Cortex of kidney (tissue), 1 donor: Measurements from ENCODE around the gene STK4.
A peak's percentile ranks its signal among the peaks of the same experiment; 100 is the strongest.

Experiments
- DNase-seq: peaks from one replicate; lab custom pipeline; 2025; lab: John Stamatoyannopoulos, UW

The STK4 gene

DNA sequence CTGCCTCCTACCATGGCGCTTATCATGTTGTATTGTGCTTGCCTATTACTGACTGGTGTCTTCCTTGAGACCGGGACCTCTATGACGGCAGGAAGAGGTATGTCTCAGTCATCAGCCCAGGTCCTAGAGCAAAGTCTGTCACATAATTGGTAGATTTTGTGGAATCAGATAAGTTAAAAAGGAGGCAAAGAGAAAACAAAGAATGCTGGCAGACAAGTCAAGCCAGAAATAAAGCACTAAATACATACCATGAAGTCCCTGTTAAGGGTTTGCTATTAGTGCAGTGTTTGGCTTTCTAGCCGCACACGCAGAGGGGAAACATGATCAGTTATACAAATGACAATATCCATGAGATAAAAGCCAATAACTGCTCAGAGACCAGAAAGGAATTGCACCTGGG lies 12.1 kb upstream of the STK4 start:
- DNase-seq, result no peak

DNA sequence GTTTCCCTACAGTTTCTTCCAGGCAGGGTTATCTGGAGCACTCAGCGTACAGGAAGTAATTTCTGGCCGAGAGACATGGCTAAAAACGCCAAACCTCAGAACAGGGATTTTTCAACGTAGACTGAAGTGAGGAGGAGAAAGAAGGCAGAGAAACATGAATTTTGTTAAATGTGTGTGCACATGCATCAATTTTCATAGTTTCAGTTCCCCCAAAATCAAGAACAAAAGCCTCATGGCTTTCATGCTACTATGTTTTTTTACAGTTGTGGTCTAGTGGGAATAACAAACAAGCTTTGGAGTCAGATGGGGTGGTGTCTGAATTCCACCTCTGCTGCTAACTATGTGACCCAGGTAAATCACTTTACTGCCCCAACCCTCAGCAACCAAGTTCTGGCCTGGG lies 11.0 kb upstream of the STK4 start:
- no peak for DNase-seq

DNA sequence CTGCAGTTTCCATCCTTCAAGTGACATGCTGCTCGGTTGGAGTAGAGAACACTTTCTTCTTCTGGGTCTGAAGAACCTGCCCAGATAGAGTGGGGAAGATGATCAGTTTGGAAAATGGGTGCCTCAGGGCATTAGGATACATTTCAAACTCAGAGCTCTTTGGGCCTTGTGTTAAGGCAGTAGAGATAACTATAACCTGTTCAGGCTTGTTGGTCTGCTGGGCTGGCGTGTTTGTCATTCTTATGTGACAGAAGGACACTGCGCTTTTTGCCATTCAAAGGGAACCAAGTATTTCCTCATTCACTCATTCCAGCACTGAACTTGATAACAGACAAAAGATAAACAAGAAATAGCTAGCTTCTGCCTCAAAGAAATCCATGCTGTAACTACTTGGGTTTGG lies 9.9 kb upstream of the STK4 start:
- DNase-seq, result no peak

DNA sequence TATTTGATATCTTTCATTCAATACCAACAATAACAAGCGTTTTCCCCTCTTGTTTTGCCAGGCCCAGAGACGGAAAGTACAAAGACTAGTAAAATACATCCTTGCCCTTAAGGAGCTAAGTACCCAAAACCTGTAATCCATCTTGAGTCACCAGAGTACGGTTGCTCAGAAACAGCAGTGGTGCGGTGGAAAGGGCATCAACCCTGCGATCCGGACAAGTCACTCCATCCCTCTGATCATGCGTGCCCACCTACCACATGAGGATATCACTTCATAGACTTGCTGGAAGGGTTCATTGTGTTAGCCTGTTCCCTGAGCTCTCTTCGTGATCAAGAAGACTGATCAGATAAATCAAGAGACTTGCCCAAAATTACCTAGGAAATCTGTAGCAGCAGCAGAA lies 8.0 kb upstream of the STK4 start:
- DNase-seq, result no peak

DNA sequence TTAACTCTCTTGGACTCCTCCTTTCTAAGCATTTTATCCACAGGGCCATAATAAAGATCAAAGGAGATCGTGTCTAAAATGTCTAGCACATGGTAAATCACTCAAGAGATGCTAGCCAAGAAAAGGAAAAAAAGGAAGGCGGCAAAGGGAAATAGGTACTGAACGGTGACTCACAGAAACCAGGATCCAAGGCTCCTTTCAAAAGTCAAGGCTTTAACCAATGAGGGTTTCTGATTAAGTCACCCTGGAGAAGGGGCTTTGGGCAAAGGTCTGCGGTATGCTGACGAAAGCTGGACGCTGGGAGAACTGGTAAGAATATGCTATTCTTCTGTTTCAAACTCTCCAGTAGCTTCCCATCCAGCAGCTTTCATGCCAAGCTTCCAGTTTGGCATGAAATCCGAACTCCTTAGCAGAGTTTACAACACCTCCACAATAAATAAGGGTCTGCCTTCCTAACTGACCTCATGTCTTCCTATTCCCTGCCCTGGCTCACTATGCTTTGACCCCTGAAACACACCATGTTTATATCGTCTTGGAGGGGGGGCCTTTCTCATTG lies 7.2 kb upstream of the STK4 start:
- no peak for DNase-seq

DNA sequence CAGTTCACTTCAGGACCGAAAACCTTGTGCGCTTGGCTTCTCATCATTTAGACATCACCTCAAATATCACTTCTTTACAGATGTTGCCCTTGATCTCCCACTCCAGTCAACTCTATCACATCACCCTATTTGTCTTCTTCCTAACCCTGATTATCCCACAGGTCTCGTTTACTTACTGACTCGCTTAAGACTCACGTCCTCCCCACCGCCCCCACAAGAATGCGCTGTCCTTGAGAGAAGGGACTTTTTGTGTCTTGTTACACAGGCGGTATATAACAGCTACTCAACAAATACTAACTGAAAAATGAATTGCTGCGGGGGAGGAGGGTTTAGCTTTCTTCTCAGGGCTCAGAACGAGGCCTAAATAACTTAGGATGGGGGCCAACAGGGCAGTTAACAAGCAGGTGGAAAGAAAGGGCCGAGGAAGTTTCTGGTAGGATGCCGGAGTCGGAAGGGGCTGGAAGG lies 6.6 kb upstream of the STK4 start:
- DNase-seq, result no peak

DNA sequence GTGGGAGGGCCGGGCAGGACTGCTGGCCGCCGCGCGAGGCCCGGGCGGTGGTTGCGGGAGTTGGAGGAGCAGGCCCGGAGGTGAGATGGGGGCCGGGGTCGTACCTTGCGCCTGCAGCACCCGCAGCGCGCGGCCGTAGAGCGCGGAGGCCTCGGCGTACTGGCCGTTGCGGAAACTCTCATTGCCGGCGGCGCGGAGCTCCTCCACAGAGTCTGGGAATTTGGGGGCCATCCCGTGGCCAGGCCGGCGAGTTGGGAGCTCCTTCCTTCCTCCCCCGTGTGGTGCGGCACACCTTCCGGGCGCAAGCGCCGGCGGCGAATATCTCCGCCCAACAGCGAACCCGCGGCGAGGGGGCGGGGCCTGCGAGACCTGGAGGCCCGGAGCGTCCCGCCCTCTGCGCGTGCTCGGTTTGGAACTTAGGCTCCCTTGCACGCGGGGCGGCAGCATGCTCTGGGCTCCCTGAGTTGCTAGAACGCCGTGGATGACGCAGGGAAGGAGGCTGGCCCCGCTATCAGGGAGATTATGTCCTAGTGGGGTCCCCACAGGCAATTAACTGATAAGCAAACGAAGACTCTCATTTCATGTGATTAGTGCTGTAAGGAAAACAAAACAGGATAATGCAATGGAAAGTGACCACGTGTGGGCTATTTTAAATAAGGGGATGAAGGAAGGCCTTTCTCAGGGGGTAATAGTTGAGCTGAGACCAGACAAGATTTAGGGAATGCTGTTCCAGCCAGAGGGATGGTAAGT lies 6.0 kb upstream of the STK4 start, which contains the start of gene TOMM34:
TOMM34 (minus strand) TSS at position 295 of the 750 bp plus-strand sequence; CDS start at position 231, 64 bp downstream.
- DNase-seq, result peak; percentile 55

DNA sequence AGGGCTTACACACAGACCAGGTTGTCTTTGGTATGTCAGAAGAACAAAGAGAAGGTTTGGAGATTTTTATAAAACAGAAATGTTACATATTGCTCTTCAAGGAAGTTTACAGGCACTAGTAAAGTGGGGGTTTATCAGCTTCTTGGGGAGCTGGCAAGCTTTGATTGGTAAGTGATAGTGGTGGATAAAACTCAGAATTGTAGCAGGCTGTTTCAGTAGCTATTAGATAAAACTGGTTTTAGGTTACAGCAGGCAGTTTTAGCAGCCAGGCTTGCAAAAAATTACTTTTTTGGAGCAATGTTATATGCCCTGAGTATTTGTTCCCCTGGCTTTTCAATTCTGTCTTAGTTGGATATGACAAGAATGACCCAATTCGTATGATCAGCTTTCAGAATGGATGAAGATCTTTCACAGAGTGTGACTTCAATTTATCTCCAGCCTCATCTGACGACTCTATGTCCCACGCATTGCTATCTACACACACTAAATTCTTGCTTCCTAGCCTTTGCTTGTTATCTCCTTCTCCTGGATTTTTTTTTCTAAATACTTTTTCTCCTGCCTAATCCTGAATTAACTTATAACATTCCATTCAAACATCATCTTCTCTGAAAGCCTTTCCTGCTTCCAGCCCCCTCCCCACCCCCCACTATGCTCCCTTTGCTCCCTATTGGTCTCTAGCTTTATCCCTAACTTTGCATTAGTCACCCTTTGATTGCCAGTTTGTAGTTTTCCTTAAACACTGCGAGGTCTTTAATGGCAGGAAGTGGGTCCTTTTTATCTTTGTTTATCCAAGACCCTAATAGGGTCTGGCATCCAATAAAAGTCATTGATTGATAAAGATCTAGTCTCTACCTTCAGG lies 5.1 kb upstream of the STK4 start:
- DNase-seq, result no peak

DNA sequence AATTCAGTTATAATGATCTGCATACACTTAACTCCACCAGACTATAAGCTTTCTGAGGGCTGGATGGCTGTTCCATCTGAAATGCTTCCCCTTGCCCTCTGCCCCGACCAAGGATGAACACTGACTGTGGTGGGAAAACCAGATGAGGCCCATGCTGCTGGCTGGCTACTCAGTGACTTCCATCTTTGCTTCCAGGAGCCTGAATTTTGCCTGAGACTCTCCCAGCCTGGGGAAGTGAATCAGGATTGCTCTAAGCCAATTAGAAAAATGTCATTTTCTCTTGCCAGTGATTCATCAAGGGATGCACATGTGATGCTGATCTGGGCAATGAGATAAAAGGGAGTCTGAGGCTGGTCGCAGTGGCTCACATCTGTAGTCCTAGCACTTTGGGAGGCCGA lies 4.4 kb upstream of the STK4 start:
- no peak for DNase-seq

DNA sequence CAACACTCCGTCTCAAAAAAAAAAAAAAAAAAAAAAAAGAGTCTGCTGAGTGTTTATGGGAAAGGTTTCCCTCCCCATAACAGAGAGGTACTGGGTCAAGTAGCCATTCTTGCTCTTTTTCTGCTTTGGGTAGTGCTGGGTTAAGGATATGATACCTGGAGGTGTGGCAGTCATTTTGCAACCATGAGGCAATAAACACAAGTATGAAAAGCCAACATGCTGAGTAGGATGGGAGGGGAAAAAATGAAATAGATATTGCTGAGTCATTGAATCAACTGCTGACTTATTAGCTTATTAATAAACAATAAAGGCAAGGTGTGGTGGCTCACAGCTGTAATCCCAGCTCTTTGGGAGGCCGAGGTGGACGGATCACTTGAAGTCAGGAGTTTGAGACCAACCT lies 3.8 kb upstream of the STK4 start:
- no peak for DNase-seq

DNA sequence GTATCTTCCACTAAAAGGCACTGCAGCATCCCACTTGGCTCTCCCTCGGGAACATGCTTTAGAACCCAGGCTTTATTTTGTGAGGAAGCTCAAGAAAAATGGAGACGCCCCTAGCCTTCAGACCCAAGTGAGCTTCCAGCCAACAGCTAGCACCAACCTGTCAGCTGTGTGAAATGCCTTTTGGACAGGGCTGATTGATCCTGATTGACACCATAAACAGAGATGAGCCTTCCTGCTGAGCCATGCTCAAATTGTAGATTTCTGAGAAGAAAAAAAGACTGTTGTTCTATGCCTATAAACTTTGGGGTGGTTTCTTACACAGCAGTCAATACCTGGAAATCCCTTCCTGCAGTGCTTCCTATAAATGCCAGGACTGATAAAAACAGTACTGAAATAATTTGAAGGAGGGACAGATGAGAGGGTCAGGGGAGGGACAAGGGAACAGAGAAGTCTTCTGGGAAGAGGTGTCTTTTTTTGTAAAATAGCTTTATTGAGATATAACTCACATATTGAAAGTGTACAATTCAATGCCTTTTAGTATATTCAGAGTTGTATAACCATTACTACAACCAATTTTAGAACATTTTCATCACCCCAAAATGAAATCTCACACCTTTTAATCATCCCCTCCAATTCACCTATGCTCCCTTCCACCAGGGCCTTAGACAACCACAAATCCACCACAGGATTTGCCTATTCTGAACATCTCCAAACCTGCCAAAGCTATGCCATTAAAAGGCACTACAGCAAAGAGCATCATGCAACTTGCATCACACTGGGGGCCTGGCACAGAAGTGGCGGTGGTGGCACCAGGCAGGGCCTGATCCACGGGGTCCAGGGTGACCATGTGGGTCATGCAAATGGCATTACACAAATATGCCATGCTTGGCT lies 2.7 kb upstream of the STK4 start:
- DNase-seq, result no peak

DNA sequence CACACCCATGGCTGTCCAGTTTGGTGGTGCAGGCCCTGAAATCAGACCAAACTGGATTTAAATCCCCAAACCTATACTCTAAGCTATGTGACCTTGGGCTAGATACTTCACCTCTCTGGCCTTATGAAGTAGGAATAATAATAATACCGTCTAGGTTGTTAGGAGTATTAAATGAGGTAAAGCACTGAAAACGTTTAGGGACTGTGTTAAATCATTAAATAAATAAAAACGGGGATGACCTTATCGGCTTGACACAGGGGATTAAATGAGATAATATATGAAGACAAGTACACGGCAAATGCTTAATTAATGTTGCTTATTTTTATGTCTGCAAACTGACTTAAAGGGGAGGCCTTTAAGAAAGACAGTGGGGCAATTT lies 672 bp upstream of the STK4 start:
- DNase-seq, result no peak

DNA sequence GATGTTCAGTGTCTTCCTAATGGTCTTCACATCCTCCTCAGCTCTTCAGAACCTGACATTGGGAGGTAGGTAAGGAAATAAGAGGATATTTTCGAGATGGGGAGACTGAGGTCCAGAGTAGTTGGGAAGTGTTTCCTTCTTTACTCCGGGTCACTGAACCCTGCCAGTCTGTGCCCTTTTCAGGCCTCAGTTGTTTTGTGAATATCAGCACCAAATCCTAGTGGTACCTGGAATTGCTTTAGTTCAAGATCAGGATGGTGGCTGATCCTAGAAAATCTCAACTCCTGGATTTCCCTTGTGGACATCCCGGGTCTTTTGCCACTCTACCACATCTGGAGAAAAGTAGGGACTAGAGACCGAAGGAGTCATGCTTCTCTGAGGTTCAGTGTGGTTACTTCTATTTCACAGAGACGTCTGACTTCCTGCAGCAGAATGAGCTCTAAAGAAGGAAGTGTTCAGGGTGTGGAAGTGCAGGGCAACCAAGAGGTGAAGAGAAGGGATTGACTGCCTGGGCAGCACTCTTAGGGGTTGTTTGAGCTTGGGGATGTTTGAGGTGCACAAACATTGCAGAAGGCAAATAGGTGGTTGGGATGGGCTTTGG lies 995 bp downstream of the STK4 start:
- no peak for DNase-seq

DNA sequence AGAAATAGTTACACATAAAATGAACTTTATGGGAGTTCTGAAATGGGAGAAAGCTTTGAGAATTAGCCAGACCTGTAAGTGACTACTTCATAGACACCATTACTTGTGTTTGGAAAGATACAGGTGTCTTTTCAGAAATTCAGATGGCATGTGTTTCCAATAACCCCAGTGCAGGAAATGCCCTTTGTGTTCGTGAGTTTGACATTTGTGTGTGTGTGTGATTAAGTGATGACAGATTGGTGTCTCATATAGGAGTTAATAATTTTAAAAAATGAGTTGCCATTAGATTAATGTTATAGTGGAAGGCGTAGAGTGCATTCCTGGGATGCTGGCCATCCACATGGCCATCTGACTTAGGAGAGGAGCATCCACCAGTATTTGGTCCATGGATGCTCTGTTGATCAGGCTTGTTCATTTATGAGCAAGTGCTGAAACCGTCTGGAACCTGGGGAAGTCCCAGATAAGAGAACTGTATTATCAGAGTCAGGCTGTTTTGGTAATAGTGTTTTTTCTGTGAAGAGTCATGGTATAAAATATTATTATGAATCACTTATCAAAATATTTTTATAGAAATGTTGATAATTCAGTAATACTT lies 3.1 kb downstream of the STK4 start:
- no peak for DNase-seq

DNA sequence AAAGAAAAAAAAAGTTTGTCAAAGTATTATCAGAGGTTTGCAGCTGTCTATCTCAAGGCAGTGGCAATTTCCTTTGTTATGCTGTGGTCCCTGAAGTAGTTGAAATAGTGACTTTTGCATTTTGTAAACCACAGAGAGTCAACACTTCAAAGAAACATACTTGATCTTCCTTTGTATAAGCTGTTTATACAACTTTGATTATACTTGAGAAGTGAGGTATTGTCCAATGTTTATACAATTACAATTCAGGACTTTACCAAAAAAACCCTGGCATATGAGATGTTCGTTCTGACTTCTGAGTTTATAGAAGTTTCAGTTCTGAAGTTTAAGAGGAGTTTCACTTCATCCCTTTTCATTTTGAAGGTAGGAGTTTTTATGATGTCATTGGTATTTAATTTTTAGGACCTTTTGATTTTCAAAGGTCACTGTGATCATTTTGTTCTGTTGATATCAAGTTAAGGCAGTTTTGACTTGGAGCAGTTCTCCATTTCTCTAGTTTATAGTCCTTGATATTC lies 4.0 kb downstream of the STK4 start:
- DNase-seq, result no peak

DNA sequence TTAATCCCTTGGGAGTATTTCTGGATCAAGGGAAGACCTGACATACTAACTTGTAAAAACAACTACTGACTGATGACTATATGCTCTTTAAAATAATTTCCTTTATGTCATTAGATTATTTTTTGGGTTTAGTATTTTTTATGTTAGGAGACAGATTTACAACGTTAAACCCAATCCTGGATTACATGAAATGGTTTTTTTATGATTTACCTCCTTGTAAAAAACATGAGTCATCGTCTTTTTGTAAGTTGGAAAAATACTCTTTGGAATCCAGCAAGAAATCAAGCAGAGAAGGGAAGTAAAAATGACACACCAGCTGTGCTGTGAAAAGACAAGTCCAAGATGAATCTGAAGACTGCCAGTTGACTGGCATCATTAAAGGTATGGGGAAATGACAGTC lies 6.7 kb downstream of the STK4 start:
- DNase-seq, result no peak

DNA sequence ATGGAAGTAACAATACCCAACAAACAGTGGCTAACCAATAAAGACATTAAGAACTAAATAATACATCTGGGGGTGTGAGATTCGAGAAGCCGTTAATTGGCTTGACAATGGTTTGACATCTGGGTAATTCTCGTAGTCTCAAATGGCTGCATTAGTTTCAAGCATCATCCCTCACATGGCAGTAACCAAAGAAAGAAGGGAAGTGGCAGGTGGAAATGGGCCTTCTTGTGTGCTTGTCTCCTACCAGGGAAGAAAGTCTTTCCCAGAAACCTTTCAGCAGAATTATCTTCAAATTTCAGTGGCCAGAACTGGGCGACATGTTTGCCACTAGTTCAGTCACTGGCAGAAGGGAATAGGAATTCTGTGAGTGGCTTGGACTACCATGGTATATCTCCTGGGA lies 10.4 kb downstream of the STK4 start:
- DNase-seq, result no peak

DNA sequence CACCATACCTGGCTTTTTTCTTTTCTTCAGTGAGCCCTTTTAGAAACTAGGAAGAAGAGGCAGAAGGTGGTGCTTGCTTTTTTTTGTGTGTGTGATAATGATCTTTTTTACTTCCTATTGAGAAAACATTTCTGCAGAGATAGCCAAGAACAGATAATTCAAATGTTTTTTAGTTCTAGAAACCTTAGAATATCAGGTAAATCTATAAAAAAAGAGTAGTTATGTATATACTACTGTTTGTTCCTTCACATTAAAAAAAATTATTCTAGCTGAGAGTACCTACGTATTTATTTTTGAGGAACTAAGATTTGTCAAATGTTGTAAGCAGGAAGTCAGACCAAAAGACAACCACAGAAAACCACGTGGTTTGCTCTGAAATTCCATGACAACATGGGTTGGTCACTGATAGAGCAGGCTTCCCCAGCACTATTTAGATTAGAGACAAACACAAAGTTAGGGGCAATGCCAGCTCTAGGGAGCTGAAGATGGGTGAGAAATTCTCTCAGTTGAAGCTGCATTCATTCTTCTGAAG lies 12.8 kb downstream of the STK4 start:
- no peak for DNase-seq

DNA sequence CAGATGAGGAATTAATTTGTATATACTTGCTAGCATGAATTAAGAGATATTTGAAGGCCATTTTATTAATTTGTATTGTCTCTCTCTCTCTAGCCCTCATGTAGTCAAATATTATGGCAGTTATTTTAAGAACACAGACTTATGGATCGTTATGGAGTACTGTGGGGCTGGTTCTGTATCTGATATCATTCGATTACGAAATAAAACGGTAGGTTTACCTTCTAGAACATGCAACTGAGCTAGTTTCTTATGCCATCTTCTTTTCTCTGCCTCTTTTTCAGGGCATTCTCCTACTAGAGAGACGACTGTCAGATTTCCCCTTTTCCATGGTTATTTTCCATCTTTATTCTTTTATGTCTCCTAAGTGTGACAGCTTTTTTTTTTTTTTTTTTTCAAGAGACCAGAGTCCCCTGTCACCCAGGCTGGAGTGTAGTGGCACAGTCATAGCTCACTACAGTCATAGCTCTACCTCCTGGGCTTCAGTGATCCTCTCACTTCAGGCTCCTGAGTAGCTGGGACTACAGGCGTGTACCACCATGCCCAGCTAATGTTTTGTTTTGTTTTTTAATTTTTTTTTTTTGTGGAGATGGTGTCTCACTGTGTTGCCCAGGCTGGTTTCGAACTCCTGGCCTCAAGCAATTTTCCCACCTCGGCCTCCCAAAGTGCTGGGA lies 15.6 kb downstream of the STK4 start:
- no peak for DNase-seq

DNA sequence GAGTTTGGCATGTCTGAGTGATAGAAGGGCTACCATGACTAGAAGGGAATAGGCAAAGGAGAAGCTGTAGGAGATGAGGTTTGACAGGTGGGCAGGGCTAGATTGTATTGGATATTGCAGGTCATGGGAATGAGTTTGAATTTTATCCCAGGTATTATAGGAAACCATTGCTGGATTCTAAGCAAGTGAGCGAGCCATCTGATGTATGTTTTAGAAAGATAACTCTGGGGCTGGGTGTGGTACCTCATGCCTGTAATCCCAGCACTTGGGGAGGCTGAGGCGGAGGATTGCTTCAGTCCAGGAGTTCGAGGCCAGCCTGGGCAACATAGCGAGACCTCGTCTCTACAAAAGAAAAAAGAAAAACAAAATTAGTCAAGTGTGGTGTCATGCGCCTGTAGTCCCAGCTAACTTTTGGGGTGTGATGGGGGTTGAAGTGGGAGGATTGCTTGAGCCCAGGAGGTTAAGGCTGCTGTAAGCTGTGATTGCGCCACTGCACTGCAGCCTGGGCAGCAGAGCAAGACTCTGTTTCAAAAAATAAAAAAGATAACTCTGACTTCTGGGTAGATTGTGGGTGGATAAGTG lies 16.9 kb downstream of the STK4 start:
- no peak for DNase-seq
